Epithelial cell of esophagus (primary cell): ENCODE data around the gene COMMD8.

ENCODE experiments used
- DNase-seq: peaks from one replicate; pipeline ENCODE4 v3.0.0; 2010; ENCODE audit warnings: low read depth
- H3K4me3 ChIP-seq: 2 replicates; pipeline ENCODE4 v1.5.1; 2011; ENCODE audit warnings: mild to moderate bottlenecking, low read length, control low read depth
- CTCF ChIP-seq: IDR thresholded peaks from 2 replicates; pipeline ENCODE4 v1.5.1; 2011; ENCODE audit warnings: low read depth, mild to moderate bottlenecking, low read length, control low read depth, inconsistent platforms; ENCODE audit not compliant: insufficient read depth; ENCODE audit errors: missing control alignments

Gene COMMD8

GRCh38 chr4:47463235-47463956 lies at the start of gene COMMD8:
TSS of gene COMMD8 (minus strand) at chr4:47463702. CDS start at chr4:47463651, 51 bp downstream.
- peak; percentile 96 for DNase-seq
- no peak for TF ChIP-seq CTCF
- H3K4me3 ChIP-seq = peak within 1 kb of the TSS; percentile 79

- TF ChIP-seq CTCF = no peak
- H3K4me3 ChIP-seq = no peak overlapping the region
- DNase-seq = peak; percentile 23
These were observed 47.1 kb upstream of the COMMD8 start for GRCh38 chr4:47510506-47511143.

GRCh38 chr4:47505666-47506065 lies 42.2 kb upstream of the COMMD8 start:
- no peak for DNase-seq
- TF ChIP-seq CTCF = no peak
- no peak overlapping the region for H3K4me3 ChIP-seq

- H3K4me3 ChIP-seq = no peak overlapping the region
- TF ChIP-seq CTCF = no peak
- no peak for DNase-seq
These were observed 41.6 kb upstream of the COMMD8 start for GRCh38 chr4:47505147-47505546.

- no peak for DNase-seq
- H3K4me3 ChIP-seq = no peak overlapping the region
- TF ChIP-seq CTCF = no peak
These were observed 37.3 kb upstream of the COMMD8 start for GRCh38 chr4:47500776-47501175.

- no peak for TF ChIP-seq CTCF
- no peak for DNase-seq
- no peak overlapping the region for H3K4me3 ChIP-seq
These were observed 36.2 kb upstream of the COMMD8 start for GRCh38 chr4:47499700-47500099.

GRCh38 chr4:47498899-47499298 lies 35.4 kb upstream of the COMMD8 start:
- no peak overlapping the region for H3K4me3 ChIP-seq
- no peak for TF ChIP-seq CTCF
- DNase-seq = no peak
